Lung (tissue), 12 donors: ENCODE results near the gene JPH2. TPM values are rescaled to one million over a fixed set of nuclear protein-coding genes. Genes with fewer than 3 reads are reported as not detected.

Experiments
- ATAC-seq: fragments of 200-7000 bp; cut with Tn5 transposase; one replicate; pipeline ENCODE4 v1.9.1; 2020; ENCODE audit warnings: moderate number of reproducible peaks; ENCODE audit not compliant: insufficient read depth, low FRiP score
- DNase-seq, 3 donors: peaks; one replicate each; pipeline ENCODE4 v3.0.0-alpha.2; 2013 to 2017
- H3K27ac ChIP-seq, 2 donors: one replicate each; pipeline ENCODE4 v1.5.1; 2013; ENCODE audit warnings: mild to moderate bottlenecking in 2 of 2, moderate library complexity in 2 of 2, control low read depth in 1 of 2, inconsistent platforms in 1 of 2, low read depth in 1 of 2, low read length in 1 of 2
- H3K27me3 ChIP-seq, 3 donors: one replicate each; pipeline ENCODE4 v1.5.1; 2013; ENCODE audit warnings: low read length in 2 of 3; ENCODE audit not compliant: control insufficient read depth in 3 of 3, insufficient read depth in 3 of 3
- H3K36me3 ChIP-seq, 4 donors: one replicate each; pipeline ENCODE4 v1.5.1; 2013; ENCODE audit warnings: low read length in 4 of 4, mild to moderate bottlenecking in 1 of 4, moderate library complexity in 1 of 4; ENCODE audit not compliant: control insufficient read depth in 4 of 4, insufficient read depth in 4 of 4
- H3K4me1 ChIP-seq, 5 donors: one replicate each; pipeline ENCODE4 v1.5.1; 2013; ENCODE audit warnings: low read length in 5 of 5, mild to moderate bottlenecking in 2 of 5, moderate library complexity in 1 of 5; ENCODE audit not compliant: control insufficient read depth in 5 of 5, insufficient read depth in 5 of 5
- H3K4me3 ChIP-seq: one replicate; pipeline ENCODE4 v1.5.1; 2013; ENCODE audit warnings: mild to moderate bottlenecking, control low read depth, moderate library complexity
- H3K9ac ChIP-seq, 2 donors: one replicate each; pipeline ENCODE4 v1.5.1; 2013; ENCODE audit warnings: low read length in 2 of 2, control low read depth in 1 of 2; ENCODE audit not compliant: insufficient read depth in 1 of 2
- H3K9me3 ChIP-seq, 4 donors: one replicate each; pipeline ENCODE4 v1.5.1; 2013; ENCODE audit warnings: low read length in 3 of 4, mild to moderate bottlenecking in 1 of 4, moderate library complexity in 1 of 4; ENCODE audit not compliant: control insufficient read depth in 4 of 4, insufficient read depth in 3 of 4
- WGBS, 2 donors: extraction: QIAGEN DNeasy Blood & Tissue Kit; methylation state at CpG; one replicate each; pipeline ENCODE4 v1.1.7; 2013; 5-methylcytosine and 5-hydroxymethylcytosine counted together
- polyA plus RNA-seq, 2 donors: library from polyadenylated mRNA; stranded (reverse); fragments of 200-250 nt; gene quantifications; one replicate each; pipeline ENCODE4 v1.2.1, GENCODE V29; 2013
- total RNA-seq, 2 donors: library from RNA; depleted of rRNA in 1 of 2; stranded (reverse); fragments of >200 nt in 1 of 2; gene quantifications; one replicate each; pipeline ENCODE4 v1.2.1, GENCODE V29; 2014 to 2021
- TF ChIP-seq, protein P1 (sequence below): IDR thresholded peaks from 2 replicates; pipeline ENCODE4 v1.5.1; 2012; ENCODE audit warnings: mild to moderate bottlenecking; ENCODE audit errors: control extremely low read depth, extremely low read depth
- donor health status: control.
- donor health status: control.
- donor health status: Bipolar disorder and iron deficiency.
- donor health status: healthy.
- donor health status: DM: yes; HTN: yes; CAD: no.

JPH2 gene
- total and polyA plus RNA-seq, 4 donors = 2.5 to 9.2 (median 2.7) TPM

DNA sequence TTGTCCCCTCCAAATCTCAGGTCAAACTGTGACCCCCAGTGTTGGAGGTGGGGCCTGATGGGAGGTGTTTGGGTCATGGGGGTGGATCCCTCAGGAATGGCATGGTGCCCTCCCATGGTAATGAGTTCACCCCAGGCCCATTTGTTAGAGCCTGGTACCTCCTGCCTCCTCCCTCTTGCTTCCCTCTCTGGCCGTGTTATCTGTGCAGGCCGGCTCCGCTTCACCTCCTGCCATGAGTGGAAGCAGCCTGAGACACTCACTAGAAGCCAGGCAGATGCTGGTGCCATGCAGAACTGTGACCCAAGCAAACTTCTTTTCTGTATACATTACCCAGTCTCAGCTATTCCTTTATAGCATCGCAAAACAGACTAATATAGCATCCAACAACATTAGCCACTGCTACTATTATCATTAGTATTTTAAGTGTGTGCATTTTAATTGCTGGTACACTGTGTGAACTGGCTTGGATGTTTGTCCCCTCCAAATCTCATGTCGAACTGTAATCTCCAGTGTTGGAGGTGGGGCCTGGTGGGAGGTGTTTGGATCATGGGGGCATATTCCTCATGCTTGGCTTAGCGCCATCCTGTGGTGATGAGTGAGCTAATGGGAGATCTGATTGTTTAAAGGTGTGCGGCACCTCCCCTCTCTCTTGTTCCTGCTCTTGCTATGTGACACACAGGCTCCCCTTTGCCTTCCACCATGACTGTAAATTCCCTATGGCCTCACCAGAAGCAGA is 35.8 kb upstream of the JPH2 start:
- ATAC-seq (no peak), DNase-seq (no peak)
- TF ChIP-seq, protein P1, sequence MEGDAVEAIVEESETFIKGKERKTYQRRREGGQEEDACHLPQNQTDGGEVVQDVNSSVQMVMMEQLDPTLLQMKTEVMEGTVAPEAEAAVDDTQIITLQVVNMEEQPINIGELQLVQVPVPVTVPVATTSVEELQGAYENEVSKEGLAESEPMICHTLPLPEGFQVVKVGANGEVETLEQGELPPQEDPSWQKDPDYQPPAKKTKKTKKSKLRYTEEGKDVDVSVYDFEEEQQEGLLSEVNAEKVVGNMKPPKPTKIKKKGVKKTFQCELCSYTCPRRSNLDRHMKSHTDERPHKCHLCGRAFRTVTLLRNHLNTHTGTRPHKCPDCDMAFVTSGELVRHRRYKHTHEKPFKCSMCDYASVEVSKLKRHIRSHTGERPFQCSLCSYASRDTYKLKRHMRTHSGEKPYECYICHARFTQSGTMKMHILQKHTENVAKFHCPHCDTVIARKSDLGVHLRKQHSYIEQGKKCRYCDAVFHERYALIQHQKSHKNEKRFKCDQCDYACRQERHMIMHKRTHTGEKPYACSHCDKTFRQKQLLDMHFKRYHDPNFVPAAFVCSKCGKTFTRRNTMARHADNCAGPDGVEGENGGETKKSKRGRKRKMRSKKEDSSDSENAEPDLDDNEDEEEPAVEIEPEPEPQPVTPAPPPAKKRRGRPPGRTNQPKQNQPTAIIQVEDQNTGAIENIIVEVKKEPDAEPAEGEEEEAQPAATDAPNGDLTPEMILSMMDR = no peak
- WGBS, 2 donors = 78 to 80% methylated on average over 7 of the region's 7 CpGs
- H3K4me1 ChIP-seq = no peaks in the 10 kb centered on the region
- no peaks in the 10 kb centered on the region for H3K27me3 ChIP-seq
- no peak overlapping the region for H3K27ac ChIP-seq
- H3K36me3 ChIP-seq = peaks cover 0 to 3% (median 1%) of the 10 kb centered on the region in 4 donors
- no peak overlapping the region for H3K9ac ChIP-seq
- H3K9me3 ChIP-seq = no peaks in the 10 kb centered on the region
- H3K4me3 ChIP-seq = no peak overlapping the region

DNA sequence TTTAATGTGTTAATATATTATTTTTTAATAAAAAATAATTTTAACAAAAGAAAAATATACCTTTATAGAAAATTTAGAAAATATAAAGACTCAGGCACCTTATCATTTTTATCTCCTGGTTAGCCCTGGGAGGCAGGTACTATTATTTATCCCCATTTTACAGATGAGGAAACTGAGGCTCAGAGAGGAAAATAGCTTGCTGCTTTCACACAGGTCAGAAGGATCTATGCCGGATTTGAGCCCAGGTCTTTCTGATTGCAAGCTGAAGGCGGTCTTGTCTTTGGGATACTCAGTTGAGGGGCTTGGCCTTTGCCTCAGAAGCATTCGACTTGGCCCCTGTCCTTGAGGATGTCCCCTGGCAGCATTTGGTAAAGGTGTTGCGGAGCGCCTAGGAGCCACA is 35.0 kb upstream of the JPH2 start:
- H3K36me3 ChIP-seq = peaks cover 0 to 3% (median 1%) of the 10 kb centered on the region in 4 donors
- 96% methylated on average over 5 of the region's 5 CpGs for WGBS, 2 donors
- no peak overlapping the region for H3K4me3 ChIP-seq
- H3K27me3 ChIP-seq = no peaks in the 10 kb centered on the region
- no peak for DNase-seq
- H3K27ac ChIP-seq = no peak overlapping the region
- ATAC-seq = no peak
- H3K9ac ChIP-seq = no peak overlapping the region
- H3K9me3 ChIP-seq = no peaks in the 10 kb centered on the region
- TF ChIP-seq, protein P1 = no peak
- H3K4me1 ChIP-seq = no peaks in the 10 kb centered on the region

DNA sequence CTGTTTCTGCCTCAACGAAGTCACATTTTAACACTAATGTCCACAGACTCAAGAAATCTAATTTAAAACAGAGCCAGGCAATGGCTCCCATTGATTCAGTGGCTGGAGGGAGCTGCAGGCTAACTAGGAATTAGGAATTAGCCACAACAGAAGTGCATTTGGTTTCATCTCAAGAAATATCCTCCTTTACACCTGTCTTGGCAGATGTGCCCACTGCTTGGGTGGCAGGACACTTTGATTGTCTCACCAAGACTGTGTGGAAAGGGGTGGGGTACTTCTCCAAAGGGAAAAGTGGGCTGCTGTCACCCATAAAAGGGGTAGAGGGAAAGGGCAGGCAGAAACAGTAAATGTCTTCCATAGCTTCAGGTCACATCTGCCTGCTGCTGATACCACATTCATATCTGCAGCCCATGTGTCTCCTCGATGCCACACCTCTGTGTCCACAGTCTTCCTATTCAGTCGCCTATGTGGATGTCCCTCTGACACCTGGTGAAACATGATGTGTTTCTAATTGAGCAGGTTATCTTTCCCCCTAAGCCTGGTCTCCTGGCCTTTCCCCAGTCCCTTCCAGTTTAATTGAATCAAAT is 34.5 kb upstream of the JPH2 start:
- H3K27ac ChIP-seq = no peak overlapping the region
- TF ChIP-seq, protein P1 = no peak
- no peak overlapping the region for H3K4me3 ChIP-seq
- peaks cover 0 to 3% (median 1%) of the 10 kb centered on the region in 4 donors for H3K36me3 ChIP-seq
- WGBS, 2 donors = 92 to 94% methylated on average over 3 of the region's 3 CpGs
- H3K9ac ChIP-seq = no peak overlapping the region
- DNase-seq (no peak), ATAC-seq (no peak)
- no peaks in the 10 kb centered on the region for H3K4me1 ChIP-seq
- no peaks in the 10 kb centered on the region for H3K9me3 ChIP-seq
- no peaks in the 10 kb centered on the region for H3K27me3 ChIP-seq
